ENCODE data around the gene DHPS. TPM values are rescaled to one million over a fixed set of nuclear protein-coding genes. Genes with fewer than 3 reads are reported as not detected.
"Not testable (repeated sequence)": the region's sequence is repeated elsewhere in the genome, so short reads cannot be mapped to it uniquely, and the experiment has no call there.

The DHPS gene
- polyA plus RNA-seq, 3 donors from 2014 or later, result 70.8 to 76.0 (median 74.4) TPM

DNA sequence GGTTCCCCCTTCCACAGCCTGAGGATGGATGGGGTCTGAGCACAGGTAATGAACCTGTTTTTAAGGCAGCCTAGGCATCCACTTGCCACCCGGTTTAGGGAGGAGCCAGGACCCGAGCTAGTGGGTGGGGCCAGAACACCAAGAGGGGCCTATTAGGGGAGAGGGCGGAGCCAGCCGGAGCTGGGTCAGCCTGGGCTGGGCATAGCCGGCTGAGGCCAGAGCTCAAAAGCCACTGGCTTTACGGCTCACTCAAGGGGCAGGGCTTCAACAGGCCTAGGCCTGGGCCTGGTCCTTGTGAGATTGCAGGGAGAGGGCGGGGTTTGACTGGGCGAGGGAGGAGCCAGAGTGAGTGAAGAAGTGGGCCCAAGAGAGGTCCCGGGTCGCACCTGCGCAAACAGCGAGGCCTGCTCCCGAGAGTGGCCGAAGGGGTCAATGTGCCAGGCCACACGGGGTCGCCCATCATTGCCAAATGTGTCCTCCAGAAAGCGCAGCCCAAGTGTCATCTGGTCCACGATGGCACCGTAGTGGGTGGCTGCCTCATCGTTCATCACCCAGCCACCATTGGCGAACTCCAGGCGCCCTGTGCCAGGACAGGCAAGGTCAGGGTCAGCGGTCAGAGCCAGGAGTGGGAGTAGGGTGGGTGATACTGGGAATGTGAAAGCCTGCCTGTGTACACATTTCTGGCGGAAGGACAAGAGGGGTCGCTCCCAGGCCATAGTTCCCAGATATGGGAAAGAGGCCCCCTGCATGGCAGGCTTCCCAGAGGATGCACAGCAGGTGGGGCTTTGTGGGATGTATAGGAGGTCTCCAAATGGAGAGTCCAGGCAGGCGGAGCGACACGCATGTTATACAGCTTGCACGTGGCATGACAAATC, 17.0 kb downstream of the DHPS start:
- peak overlapping the region; percentile 62 to 97 (median 90) for H3K27ac Mint-ChIP-seq
- no peaks in the 10 kb centered on the region for H3K9me3 Mint-ChIP-seq
- peaks cover 3 to 18% (median 12%) of the 10 kb centered on the region in 3 donors for H3K36me3 Mint-ChIP-seq
- H3K4me1 Mint-ChIP-seq, result peaks cover 44 to 52% of the 10 kb centered on the region in 2 donors
- peak overlapping the region; percentile 52 to 99 (median 94) for H3K4me3 Mint-ChIP-seq
- peaks cover 6 to 14% (median 7%) of the 10 kb centered on the region in 3 donors for H3K27me3 Mint-ChIP-seq (ENCODE audit: low read depth in 3 of 3)
- DNase-seq, result no peak

DNA sequence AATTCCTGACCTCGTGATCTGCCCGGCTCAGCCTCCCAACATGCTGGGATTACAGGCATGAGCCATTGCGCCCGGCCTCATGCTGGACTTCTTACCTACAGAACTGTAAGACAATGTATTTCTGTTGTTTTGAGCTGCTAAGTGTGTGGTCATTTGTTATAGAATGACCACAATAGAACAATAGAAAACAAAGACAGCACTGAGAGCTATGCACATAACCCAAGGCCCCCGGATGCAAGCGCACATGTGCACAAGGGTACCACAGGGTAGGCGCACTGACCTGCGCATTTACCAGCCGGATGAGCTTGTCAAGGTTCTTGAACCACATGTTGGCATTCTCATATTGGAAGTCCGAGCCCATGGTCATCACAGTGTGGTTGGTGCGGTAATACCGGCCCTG, 20.7 kb downstream of the DHPS start:
- Mint-ChIP-seq H3K27me3 (ENCODE audit: low read depth in 3 of 3) (peaks cover 0 to 6% (median 0%) of the 10 kb centered on the region in 3 donors), H3K4me1 (peaks cover 15 to 20% of the 10 kb centered on the region in 2 donors), H3K4me3 (no peak overlapping the region), H3K27ac (no peak overlapping the region), H3K36me3 (peaks cover 5 to 21% (median 16%) of the 10 kb centered on the region in 3 donors), H3K9me3 (no peaks in the 10 kb centered on the region)
- no peak for DNase-seq

DNA sequence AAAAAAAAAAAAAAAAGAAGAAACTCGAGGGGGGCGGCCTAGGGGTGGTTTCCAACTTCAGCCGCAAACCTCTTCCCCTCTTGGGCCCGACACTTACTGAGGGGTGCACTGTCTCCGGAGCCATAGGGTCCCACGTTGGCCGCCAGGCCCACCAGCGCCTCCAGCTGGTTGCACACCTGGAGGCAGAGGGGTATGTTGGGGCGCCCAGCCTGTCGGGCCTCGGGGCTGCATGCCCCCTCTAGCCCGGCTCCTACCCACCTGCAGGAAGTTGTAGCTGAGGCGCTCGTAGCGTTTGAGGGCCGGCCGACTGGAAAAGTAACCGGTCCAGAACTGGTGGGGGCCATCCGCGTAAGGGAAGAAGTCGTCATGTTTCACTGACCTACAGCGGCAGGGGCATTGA, 23.7 kb downstream of the DHPS start:
- Mint-ChIP-seq H3K4me3 (no peak overlapping the region), H3K36me3 (peaks cover 10 to 27% (median 23%) of the 10 kb centered on the region in 3 donors), H3K27ac (no peak overlapping the region), H3K27me3 (ENCODE audit: low read depth in 3 of 3) (peaks cover 0 to 6% (median 0%) of the 10 kb centered on the region in 3 donors), H3K9me3 (no peaks in the 10 kb centered on the region), H3K4me1 (no peaks in the 10 kb centered on the region)
- DNase-seq, result no peak

DNA sequence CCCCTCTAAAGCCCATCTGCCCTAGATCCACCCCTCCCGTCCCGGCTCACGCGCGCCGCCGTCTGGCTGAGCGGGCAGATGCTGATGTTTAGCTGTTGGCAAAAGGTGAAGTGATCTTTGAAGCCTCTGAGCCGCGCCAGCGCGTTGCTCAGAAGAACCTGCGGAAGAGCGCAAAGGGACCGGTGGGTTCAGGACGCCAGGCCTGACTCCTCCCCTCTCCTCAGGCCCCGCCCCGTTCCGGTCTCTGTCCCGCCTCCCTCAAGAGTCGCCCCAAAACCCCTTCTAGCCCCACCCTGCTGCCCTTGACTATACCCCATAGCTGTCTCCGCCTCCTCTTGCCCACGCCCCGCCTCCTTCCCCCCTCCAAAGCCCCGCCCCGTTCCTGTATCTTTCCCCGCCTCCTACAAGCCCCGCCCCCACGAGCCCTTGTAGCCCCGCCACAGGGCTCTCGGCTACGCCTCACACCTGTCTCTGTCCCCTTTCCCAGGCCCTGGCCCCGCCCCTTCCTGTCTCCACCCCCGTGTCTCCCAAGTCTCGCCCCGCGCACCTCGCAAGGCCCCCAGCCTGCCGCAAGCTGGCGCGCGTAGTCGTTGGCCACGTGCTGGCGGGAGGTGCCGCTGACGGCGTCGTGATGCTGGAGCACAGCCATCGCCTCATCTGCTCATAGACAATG, 24.6 kb downstream of the DHPS start:
- Mint-ChIP-seq H3K9me3 (no peaks in the 10 kb centered on the region), H3K36me3 (peaks cover 10 to 26% (median 21%) of the 10 kb centered on the region in 3 donors), H3K27ac (no peak overlapping the region), H3K4me1 (no peaks in the 10 kb centered on the region), H3K4me3 (no peak overlapping the region), H3K27me3 (ENCODE audit: low read depth in 3 of 3) (peaks cover 0 to 4% (median 0%) of the 10 kb centered on the region in 3 donors)
- no peak for DNase-seq

DNA sequence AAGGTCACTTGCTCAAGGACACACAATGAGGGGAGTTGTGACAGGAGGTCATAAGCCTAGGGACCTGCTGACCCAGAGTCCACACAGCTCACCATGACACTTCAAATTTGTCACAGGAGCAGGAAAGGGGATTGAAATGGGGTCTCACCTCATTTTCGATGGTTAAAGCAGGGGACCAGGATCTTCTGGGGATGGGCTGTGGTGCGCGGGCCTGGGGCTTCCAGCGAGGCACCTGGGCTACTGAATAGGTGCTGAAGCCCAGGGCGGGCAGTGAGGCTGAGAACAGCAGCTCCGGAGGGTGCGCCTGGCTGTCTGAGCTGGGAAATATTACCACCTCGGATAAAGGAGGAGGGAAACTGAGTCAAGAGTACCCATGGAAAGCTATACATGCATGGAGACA, 26.1 kb downstream of the DHPS start:
- Mint-ChIP-seq H3K36me3 (peaks cover 15 to 28% (median 25%) of the 10 kb centered on the region in 3 donors), H3K4me1 (no peaks in the 10 kb centered on the region), H3K27me3 (ENCODE audit: low read depth in 3 of 3) (peaks cover 0 to 4% (median 0%) of the 10 kb centered on the region in 3 donors), H3K27ac (peak overlapping the region in 1 of 6 donors; percentile 7), H3K4me3 (no peak overlapping the region), H3K9me3 (no peaks in the 10 kb centered on the region)
- no peak for DNase-seq

DNA sequence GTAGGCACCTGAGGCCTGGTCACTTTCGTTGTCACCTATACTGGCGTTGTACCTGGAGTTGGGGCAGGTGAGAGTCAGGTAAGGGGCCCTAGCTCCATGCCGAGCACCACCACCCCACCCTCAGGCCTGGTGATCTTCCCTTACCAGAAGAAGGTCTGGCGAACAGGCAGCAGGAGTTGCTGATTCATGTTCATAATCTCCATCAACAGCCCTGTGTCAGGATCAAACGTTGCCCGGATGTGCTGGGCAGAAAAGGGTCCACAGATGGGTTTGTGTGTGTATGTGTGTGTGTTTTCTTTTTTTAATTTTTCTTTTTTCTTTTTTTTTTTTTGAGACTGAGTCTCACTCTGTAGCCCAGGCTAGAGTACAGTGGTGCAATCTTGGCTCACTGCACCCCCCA, 29.5 kb downstream of the DHPS start:
- H3K36me3 Mint-ChIP-seq, result peaks cover 10 to 21% (median 17%) of the 10 kb centered on the region in 3 donors
- no peak overlapping the region for H3K27ac Mint-ChIP-seq
- no peak for DNase-seq
- H3K27me3 Mint-ChIP-seq (ENCODE audit: low read depth in 3 of 3), result peaks cover 0 to 2% (median 0%) of the 10 kb centered on the region in 3 donors
- H3K4me3 Mint-ChIP-seq, result no peak overlapping the region
- H3K4me1 Mint-ChIP-seq, result peaks cover 0 to 8% of the 10 kb centered on the region in 2 donors
- no peaks in the 10 kb centered on the region for H3K9me3 Mint-ChIP-seq

DNA sequence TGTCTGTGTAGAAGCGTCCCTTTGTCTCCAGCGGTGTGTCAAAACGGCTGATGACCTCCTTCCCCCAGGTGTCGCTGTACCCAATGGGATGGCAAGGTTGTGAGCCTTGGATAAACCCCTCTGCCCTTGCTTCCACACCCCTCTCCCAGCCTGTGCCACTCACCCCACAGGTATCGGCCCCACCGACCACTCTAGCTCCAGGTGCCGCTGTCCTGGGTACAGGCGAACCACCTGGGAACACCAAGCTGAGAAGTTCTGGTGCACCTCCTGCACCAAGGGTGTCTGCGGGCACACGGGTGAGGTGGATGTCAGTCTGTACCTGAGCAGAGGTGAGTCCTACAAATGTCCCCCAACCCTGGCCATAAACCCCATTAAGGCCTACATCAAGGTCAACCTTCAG, 31.7 kb downstream of the DHPS start:
- H3K4me1 Mint-ChIP-seq, result peaks cover 0 to 10% of the 10 kb centered on the region in 2 donors

DNA sequence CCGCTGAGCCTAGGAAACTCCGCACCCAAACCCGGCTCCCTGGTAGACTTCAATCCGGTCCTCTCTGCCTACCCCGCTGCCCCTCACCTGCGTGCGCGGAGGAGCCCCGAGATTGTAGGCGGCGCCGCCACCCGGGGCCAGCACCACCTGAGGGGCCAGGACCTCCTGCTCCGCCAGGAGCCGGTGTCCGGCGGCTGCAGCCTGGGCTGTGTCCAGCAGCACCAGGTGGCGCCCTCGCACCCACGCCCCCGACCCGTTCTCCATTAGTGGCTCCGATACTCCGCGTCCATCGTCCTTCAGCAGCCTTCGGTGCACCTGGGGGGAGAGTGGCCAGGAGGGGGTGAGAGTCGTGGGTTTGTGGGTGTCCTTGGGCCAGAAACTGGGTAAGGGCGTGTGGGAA, 33.6 kb downstream of the DHPS start:
- no peak overlapping the region for H3K27ac Mint-ChIP-seq
- peaks cover 0 to 4% (median 2%) of the 10 kb centered on the region in 3 donors for H3K27me3 Mint-ChIP-seq (ENCODE audit: low read depth in 3 of 3)
- H3K4me3 Mint-ChIP-seq, result peak overlapping the region in 1 of 5 donors; percentile 46
- DNase-seq, result no peak
- no peaks in the 10 kb centered on the region for H3K9me3 Mint-ChIP-seq
- peaks cover 0 to 10% of the 10 kb centered on the region in 2 donors for H3K4me1 Mint-ChIP-seq
- peaks cover 4 to 9% (median 5%) of the 10 kb centered on the region in 3 donors for H3K36me3 Mint-ChIP-seq

More for the DNA sequence above, 31.7 kb downstream of the DHPS start:
- H3K4me3 Mint-ChIP-seq, result no peak overlapping the region
- H3K27ac Mint-ChIP-seq, result no peak overlapping the region
- no peak for DNase-seq
- no peaks in the 10 kb centered on the region for H3K9me3 Mint-ChIP-seq
- H3K36me3 Mint-ChIP-seq, result peaks cover 4 to 9% (median 5%) of the 10 kb centered on the region in 3 donors
- H3K27me3 Mint-ChIP-seq (ENCODE audit: low read depth in 3 of 3), result peaks cover 0 to 4% (median 2%) of the 10 kb centered on the region in 3 donors

DNA sequence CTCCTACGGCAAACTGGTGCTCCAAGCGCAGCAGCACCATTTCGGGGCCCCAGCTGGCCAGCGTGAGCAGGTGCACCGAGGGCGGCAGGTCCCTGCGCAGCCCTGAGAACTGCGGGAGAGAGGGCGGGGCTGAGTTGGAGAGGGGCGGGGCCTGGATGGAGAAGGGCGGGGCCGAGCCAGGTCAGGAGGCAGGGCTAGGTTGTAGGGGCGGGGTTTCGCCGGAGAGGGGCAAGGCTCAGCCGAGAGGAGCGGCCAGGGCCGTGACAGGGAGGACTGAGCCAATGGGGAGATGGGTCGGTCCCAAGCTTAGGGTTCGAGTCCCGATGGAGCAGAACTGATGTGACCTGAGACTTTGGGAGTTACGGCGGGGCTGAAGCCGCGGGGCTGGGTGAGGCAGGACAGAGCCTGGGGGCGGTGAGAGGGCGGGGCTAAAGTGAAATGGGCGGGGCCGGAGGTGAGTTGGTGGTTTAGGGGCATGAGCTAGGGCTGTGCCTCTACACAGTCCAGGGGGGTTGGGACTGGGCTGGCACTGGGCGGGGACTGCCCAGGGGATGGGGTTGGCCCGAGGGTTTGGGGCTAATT, 34.1 kb downstream of the DHPS start:
- peak; percentile 46 to 50 (median 48) for DNase-seq
- H3K36me3 Mint-ChIP-seq, result peaks cover 4 to 9% (median 5%) of the 10 kb centered on the region in 3 donors
- H3K27ac Mint-ChIP-seq, result peak overlapping the region in 1 of 6 donors; percentile 50
- peaks cover 0 to 10% of the 10 kb centered on the region in 2 donors for H3K4me1 Mint-ChIP-seq
- H3K27me3 Mint-ChIP-seq (ENCODE audit: low read depth in 3 of 3), result peaks cover 0 to 4% (median 2%) of the 10 kb centered on the region in 3 donors
- no peaks in the 10 kb centered on the region for H3K9me3 Mint-ChIP-seq
- peak overlapping the region in 2 of 5 donors; percentile 59 to 72 for H3K4me3 Mint-ChIP-seq

DNA sequence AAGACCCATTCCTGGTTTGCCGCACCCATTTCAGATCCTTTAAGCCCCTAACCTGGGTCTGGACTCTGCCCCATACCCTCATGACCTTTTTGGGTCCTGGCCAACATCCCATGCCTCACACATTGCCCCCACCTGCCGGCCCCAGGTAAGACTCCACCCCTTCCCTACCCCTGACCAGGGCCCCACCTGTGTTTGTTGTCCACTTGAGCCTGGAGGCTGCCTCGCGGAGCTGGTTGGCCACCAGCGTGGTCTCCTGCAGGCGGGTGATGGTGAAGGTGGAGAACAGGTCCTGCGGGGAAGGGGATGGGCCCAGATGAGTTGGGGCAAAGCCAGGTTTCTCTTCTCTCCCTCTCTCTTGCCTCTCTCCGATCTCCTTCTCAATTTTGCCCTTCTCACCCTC, 34.6 kb downstream of the DHPS start:
- Mint-ChIP-seq H3K4me3 (peak overlapping the region in 2 of 5 donors; percentile 24 to 40), H3K27ac (no peak overlapping the region), H3K27me3 (ENCODE audit: low read depth in 3 of 3) (peaks cover 0 to 4% (median 2%) of the 10 kb centered on the region in 3 donors), H3K4me1 (peaks cover 0 to 10% of the 10 kb centered on the region in 2 donors), H3K36me3 (peaks cover 4 to 9% (median 5%) of the 10 kb centered on the region in 3 donors), H3K9me3 (no peaks in the 10 kb centered on the region)
- DNase-seq, result no peak

DNA sequence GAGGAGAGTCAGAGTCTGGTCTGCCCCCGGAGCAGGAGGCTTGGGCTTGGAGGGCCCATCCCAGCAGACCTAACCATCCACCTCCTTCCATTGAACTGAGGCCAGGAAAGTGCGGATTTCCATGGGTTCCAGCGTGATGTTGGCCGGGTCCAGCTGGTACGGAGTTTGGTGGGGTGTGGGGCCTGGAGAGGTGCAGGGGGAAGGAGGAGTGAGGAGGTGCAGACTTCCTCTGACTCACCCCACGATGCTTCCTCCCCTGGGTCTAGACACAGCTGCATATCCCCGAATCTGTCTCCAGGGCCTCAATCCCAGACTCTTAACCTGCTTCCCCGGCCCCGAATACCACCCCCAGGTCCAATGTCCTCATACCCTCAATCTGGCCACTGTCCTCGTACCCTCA, 35.1 kb downstream of the DHPS start:
- Mint-ChIP-seq H3K27me3 (ENCODE audit: low read depth in 3 of 3) (peaks cover 0 to 4% (median 2%) of the 10 kb centered on the region in 3 donors), H3K27ac (peak overlapping the region in 2 of 6 donors; percentile 1 to 12), H3K4me3 (peak overlapping the region in 1 of 5 donors; percentile 40), H3K4me1 (peaks cover 0 to 10% of the 10 kb centered on the region in 2 donors), H3K9me3 (no peaks in the 10 kb centered on the region), H3K36me3 (peaks cover under 1 to 6% (median under 1%) of the 10 kb centered on the region in 3 donors)
- DNase-seq, result no peak

DNA sequence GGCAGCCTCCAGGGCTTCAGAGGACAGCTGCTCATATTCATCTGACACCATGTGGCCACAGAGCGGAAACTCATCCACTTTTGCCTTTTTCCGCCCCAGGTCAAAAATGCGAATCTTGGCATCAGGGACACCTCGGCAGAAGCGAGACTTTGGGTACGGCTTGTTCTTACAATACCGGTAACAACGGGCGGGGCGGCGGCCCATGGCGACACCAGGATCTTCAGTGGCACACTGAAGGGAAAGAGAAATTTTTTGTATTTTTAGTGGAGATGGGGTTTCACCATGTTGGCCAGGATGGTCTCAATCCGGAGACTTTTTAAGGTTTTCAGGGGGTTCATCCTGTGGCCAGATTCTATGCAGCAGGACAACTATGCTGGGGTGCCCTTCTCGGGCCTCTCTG, 38.0 kb downstream of the DHPS start:
- not testable (repeated sequence) for H3K36me3 Mint-ChIP-seq; H3K27me3 Mint-ChIP-seq (ENCODE audit: low read depth in 3 of 3); H3K27ac Mint-ChIP-seq; DNase-seq; H3K4me3 Mint-ChIP-seq; H3K9me3 Mint-ChIP-seq
- H3K4me1 Mint-ChIP-seq, result peaks cover 8 to 20% of the 10 kb centered on the region in 2 donors

DNA sequence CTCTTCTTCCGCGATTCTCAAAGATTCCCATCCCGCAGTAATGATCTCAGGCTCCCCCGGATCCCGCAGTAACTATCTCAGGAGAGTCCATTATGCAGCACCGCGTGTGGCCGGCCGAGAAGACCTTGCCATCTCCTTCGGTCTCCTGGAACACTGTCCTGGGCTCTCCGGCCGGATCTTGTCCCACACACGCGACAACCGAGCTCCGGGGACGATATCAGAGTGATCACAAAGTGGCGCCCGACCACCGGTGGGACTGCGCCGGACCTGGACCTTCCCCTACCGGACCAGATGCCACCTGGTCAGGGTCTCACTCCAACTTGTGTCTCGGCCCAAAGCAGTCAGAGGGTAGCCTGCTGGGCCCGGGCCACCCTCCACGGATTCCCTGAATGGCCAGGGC, 39.2 kb downstream of the DHPS start:
- H3K27me3 Mint-ChIP-seq (ENCODE audit: low read depth in 3 of 3), result peaks cover 0 to 9% (median 2%) of the 10 kb centered on the region in 3 donors
- H3K4me3 Mint-ChIP-seq, result no peak overlapping the region

More for the DNA sequence above, 39.2 kb downstream of the DHPS start:
- peaks cover 8 to 12% of the 10 kb centered on the region in 2 donors for H3K4me1 Mint-ChIP-seq
- H3K36me3 Mint-ChIP-seq, result no peaks in the 10 kb centered on the region
- no peak overlapping the region for H3K27ac Mint-ChIP-seq
- DNase-seq, result no peak
- H3K9me3 Mint-ChIP-seq, result no peaks in the 10 kb centered on the region
